HepG2 (cell line): ENCODE measurements around the gene ZFP28. TPM values are rescaled to one million over a fixed set of nuclear protein-coding genes. Genes with fewer than 3 reads are reported as not detected.

ENCODE experiments used
- polyA plus RNA-seq, 8 experiments: library from polyadenylated mRNA; depleted of rRNA in 3 of 8; stranded (reverse) in 7 of 8; unstranded in 1 of 8; fragments of >200 nt; fragmentation: Illumina TruSeq in 4 of 8; extraction: Trizol in 4 of 8; gene quantifications; 2 replicates each; pipeline versions ENCODE4 v1.2.1 to v1.2.3, GENCODE V29; 2011 to 2016; ENCODE audit warnings: low read depth in 4 of 8, missing spikeins in 1 of 8, mixed read lengths in 1 of 8; ENCODE audit not compliant: insufficient read depth in 1 of 8
- total RNA-seq, 5 experiments: library from RNA; depleted of rRNA; stranded (reverse); fragments of >200 nt; fragmentation: Illumina TruSeq; extraction: Trizol; gene quantifications; 2 replicates each; pipeline ENCODE4 v1.2.3, GENCODE V29; 2016; ENCODE audit warnings: low read depth in 1 of 5

ZFP28 gene
- total and polyA plus RNA-seq, 2 of the 13 experiments (the other 11 are each of a cell fraction or from before 2014, with no cell fraction given) = not detected

Other genes starting within 250 kb of the ZFP28 start
- gene ZSCAN5A, start 224.1 kb upstream of the ZFP28 start, total RNA-seq (2016; rRNA removed; fragmentation: Illumina TruSeq; extraction: Trizol) = 17.8 and 23.7 TPM in 2 replicates
- 9.5 and 11.5 TPM in 2 replicates for gene ZSCAN5A, start 224.1 kb upstream of the ZFP28 start, polyA plus RNA-seq (2011; rRNA removed)
- 1.6 and 2.4 TPM in 2 replicates for gene ZNF582, start 145.4 kb upstream of the ZFP28 start, total RNA-seq (2016; rRNA removed; fragmentation: Illumina TruSeq; extraction: Trizol)
- gene ZNF582, start 145.4 kb upstream of the ZFP28 start, polyA plus RNA-seq (2011; rRNA removed) = 0.83 and 1.1 TPM in 2 replicates
- 5.3 and 5.9 TPM in 2 replicates for gene ZNF583, start 134.6 kb upstream of the ZFP28 start, total RNA-seq (2016; rRNA removed; fragmentation: Illumina TruSeq; extraction: Trizol)
- 0.65 and 0.99 TPM in 2 replicates for gene ZNF583, start 134.6 kb upstream of the ZFP28 start, polyA plus RNA-seq (2011; rRNA removed)
- gene ZNF667, start 61.6 kb upstream of the ZFP28 start, total RNA-seq (2016; rRNA removed; fragmentation: Illumina TruSeq; extraction: Trizol) = not detected in 2 replicates
- not detected in 2 replicates for gene ZNF667, start 61.6 kb upstream of the ZFP28 start, polyA plus RNA-seq (2011; rRNA removed)
- not detected in 2 replicates for gene ZNF471, start 31.1 kb upstream of the ZFP28 start, total RNA-seq (2016; rRNA removed; fragmentation: Illumina TruSeq; extraction: Trizol)
- gene ZNF471, start 31.1 kb upstream of the ZFP28 start, polyA plus RNA-seq (2011; rRNA removed) = not detected in 2 replicates
- not detected in 2 replicates for gene ZNF470, start 28.5 kb downstream of the ZFP28 start, total RNA-seq (2016; rRNA removed; fragmentation: Illumina TruSeq; extraction: Trizol)
- gene ZNF470, start 28.5 kb downstream of the ZFP28 start, polyA plus RNA-seq (2011; rRNA removed) = not detected in 2 replicates
- 4.4 and 5.8 TPM in 2 replicates for gene ZNF71, start 56.4 kb downstream of the ZFP28 start, total RNA-seq (2016; rRNA removed; fragmentation: Illumina TruSeq; extraction: Trizol)
- 2.2 and 3.2 TPM in 2 replicates for gene ZNF71, start 56.4 kb downstream of the ZFP28 start, polyA plus RNA-seq (2011; rRNA removed)
- 0.49 and 0.53 TPM in 2 replicates for gene SMIM17, start 104.2 kb downstream of the ZFP28 start, total RNA-seq (2016; rRNA removed; fragmentation: Illumina TruSeq; extraction: Trizol)
- gene SMIM17, start 104.2 kb downstream of the ZFP28 start, polyA plus RNA-seq (2011; rRNA removed) = 0.16 and 0.21 TPM in 2 replicates
- gene ZNF835, start 132.8 kb downstream of the ZFP28 start, total RNA-seq (2016; rRNA removed; fragmentation: Illumina TruSeq; extraction: Trizol) = not detected in 2 replicates
- not detected in 2 replicates for gene ZNF835, start 132.8 kb downstream of the ZFP28 start, polyA plus RNA-seq (2011; rRNA removed)